Measurements from ENCODE around the gene TGM3. TPM values are rescaled to one million over a fixed set of nuclear protein-coding genes. Genes with fewer than 3 reads are reported as not detected.

TGM3 gene
- total and polyA plus RNA-seq, 4 donors, result 0.41 to 1.5 (median 0.52) TPM

- DNase-seq (no peak), ATAC-seq (ENCODE audit: insufficient read depth, low FRiP score) (no peak)
- Histone ChIP-seq H3K4me3 (no peak overlapping the region), H3K9ac (ENCODE audit: insufficient read depth in 1 of 2, low read length in 2 of 2) (no peak overlapping the region), H3K36me3 (ENCODE audit: control insufficient read depth in 4 of 4, insufficient read depth in 4 of 4, low read length in 4 of 4) (no peaks in the 10 kb centered on the region), H3K9me3 (ENCODE audit: control insufficient read depth in 4 of 4, insufficient read depth in 3 of 4, low read length in 3 of 4) (peaks cover 0 to 3% (median 3%) of the 10 kb centered on the region in 4 donors), H3K4me1 (ENCODE audit: control insufficient read depth in 5 of 5, insufficient read depth in 5 of 5, low read length in 5 of 5) (no peaks in the 10 kb centered on the region), H3K27me3 (ENCODE audit: control insufficient read depth in 3 of 3, insufficient read depth in 3 of 3, low read length in 2 of 3) (peaks cover 0 to 1% (median 0%) of the 10 kb centered on the region in 3 donors), H3K27ac (ENCODE audit: low read depth in 1 of 2, low read length in 1 of 2) (no peak overlapping the region)
- 25 to 44% methylated on average over 1 of the region's 1 CpG for WGBS, 2 donors
- no peak for TF ChIP-seq CTCF (IDR thresholded peaks at IDR 0.05; ENCODE audit: control extremely low read depth, extremely low read depth)
These were observed 67.8 kb downstream of the TGM3 start for GRCh38 chr20:2363587-2363986.

GRCh38 chr20:2364044-2364443 is 68.2 kb downstream of the TGM3 start:
- no peak for TF ChIP-seq CTCF (IDR thresholded peaks at IDR 0.05; ENCODE audit: control extremely low read depth, extremely low read depth)
- no peak for ATAC-seq (ENCODE audit: insufficient read depth, low FRiP score)
- Histone ChIP-seq H3K27me3 (ENCODE audit: control insufficient read depth in 3 of 3, insufficient read depth in 3 of 3, low read length in 2 of 3) (peaks cover 0 to 4% (median 0%) of the 10 kb centered on the region in 3 donors), H3K4me3 (no peak overlapping the region), H3K4me1 (ENCODE audit: control insufficient read depth in 5 of 5, insufficient read depth in 5 of 5, low read length in 5 of 5) (no peaks in the 10 kb centered on the region), H3K36me3 (ENCODE audit: control insufficient read depth in 4 of 4, insufficient read depth in 4 of 4, low read length in 4 of 4) (no peaks in the 10 kb centered on the region), H3K27ac (ENCODE audit: low read depth in 1 of 2, low read length in 1 of 2) (no peak overlapping the region), H3K9ac (ENCODE audit: insufficient read depth in 1 of 2, low read length in 2 of 2) (no peak overlapping the region), H3K9me3 (ENCODE audit: control insufficient read depth in 4 of 4, insufficient read depth in 3 of 4, low read length in 3 of 4) (peaks cover 0 to 4% (median 3%) of the 10 kb centered on the region in 4 donors)
- 73 to 80% methylated on average over 4 of the region's 4 CpGs for WGBS, 2 donors
- DNase-seq, result no peak

GRCh38 chr20:2365091-2365490 is 69.3 kb downstream of the TGM3 start:
- H3K27ac ChIP-seq (ENCODE audit: low read depth in 1 of 2, low read length in 1 of 2), result no peak overlapping the region
- H3K9me3 ChIP-seq (ENCODE audit: control insufficient read depth in 4 of 4, insufficient read depth in 3 of 4, low read length in 3 of 4), result peaks cover 0 to 6% (median 3%) of the 10 kb centered on the region in 4 donors
- peaks cover 0 to 4% (median 0%) of the 10 kb centered on the region in 3 donors for H3K27me3 ChIP-seq (ENCODE audit: control insufficient read depth in 3 of 3, insufficient read depth in 3 of 3, low read length in 2 of 3)
- 91 to 100% methylated on average over 2 of the region's 2 CpGs for WGBS, 2 donors
- H3K4me3 ChIP-seq, result no peak overlapping the region
- no peak overlapping the region for H3K9ac ChIP-seq (ENCODE audit: insufficient read depth in 1 of 2, low read length in 2 of 2)
- DNase-seq (no peak), ATAC-seq (ENCODE audit: insufficient read depth, low FRiP score) (no peak)
- TF ChIP-seq CTCF (IDR thresholded peaks at IDR 0.05; ENCODE audit: control extremely low read depth, extremely low read depth), result no peak
- no peaks in the 10 kb centered on the region for H3K4me1 ChIP-seq (ENCODE audit: control insufficient read depth in 5 of 5, insufficient read depth in 5 of 5, low read length in 5 of 5)
- H3K36me3 ChIP-seq (ENCODE audit: control insufficient read depth in 4 of 4, insufficient read depth in 4 of 4, low read length in 4 of 4), result no peaks in the 10 kb centered on the region

- H3K36me3 ChIP-seq (ENCODE audit: control insufficient read depth in 4 of 4, insufficient read depth in 4 of 4, low read length in 4 of 4), result no peaks in the 10 kb centered on the region
- peaks cover 0 to 4% (median 0%) of the 10 kb centered on the region in 3 donors for H3K27me3 ChIP-seq (ENCODE audit: control insufficient read depth in 3 of 3, insufficient read depth in 3 of 3, low read length in 2 of 3)
- H3K4me1 ChIP-seq (ENCODE audit: control insufficient read depth in 5 of 5, insufficient read depth in 5 of 5, low read length in 5 of 5), result no peaks in the 10 kb centered on the region
- no peak overlapping the region for H3K4me3 ChIP-seq
- no peak for TF ChIP-seq CTCF (IDR thresholded peaks at IDR 0.05; ENCODE audit: control extremely low read depth, extremely low read depth)
- no peak for DNase-seq
- H3K9ac ChIP-seq (ENCODE audit: insufficient read depth in 1 of 2, low read length in 2 of 2), result no peak overlapping the region
- H3K9me3 ChIP-seq (ENCODE audit: control insufficient read depth in 4 of 4, insufficient read depth in 3 of 4, low read length in 3 of 4), result peaks cover 0 to 8% (median 3%) of the 10 kb centered on the region in 4 donors
- ATAC-seq (ENCODE audit: insufficient read depth, low FRiP score), result no peak
- no peak overlapping the region for H3K27ac ChIP-seq (ENCODE audit: low read depth in 1 of 2, low read length in 1 of 2)
- WGBS, 2 donors, result 81 to 86% methylated on average over 3 of the region's 3 CpGs
These were observed 69.9 kb downstream of the TGM3 start for GRCh38 chr20:2365666-2366065.
